IMR-90 (cell line): ENCODE measurements around the gene RBFOX2. TPM values are rescaled to one million over a fixed set of nuclear protein-coding genes. Genes with fewer than 3 reads are reported as not detected.

ENCODE experiments used
- ATAC-seq: fragments of 200-7000 bp; cut with Tn5 transposase; 2 replicates; pipeline ENCODE4 v1.9.1; 2020; ENCODE audit warnings: low read depth, mild to moderate bottlenecking, moderate library complexity
- BruUV-seq: library from RNA; stranded (reverse); fragments of 400-500 nt; replicated peaks from 2 replicates; lab custom pipeline; 2021; lab: Mats Ljungman, UMichigan
- CTCF ChIA-PET: fragments of 300-600 bp; formaldehyde crosslinking; extraction: SDS; loops from one replicate; lab custom pipeline; 2021; ENCODE audit warnings: antibody characterized with exemption; lab: Yijun Ruan, JAX
- POLR2A ChIA-PET: fragments of 300-600 bp; sonication (Branson Sonifier 250); formaldehyde crosslinking; loops from one replicate; lab custom pipeline; 2022; ENCODE audit warnings: antibody characterized with exemption; ENCODE audit not compliant: unreplicated experiment; lab: Charles Lee
- DNase-seq: peaks from one replicate; pipeline ENCODE4 v3.0.0; 2013
- H2AFZ ChIP-seq: replicated peaks from 2 replicates; pipeline ENCODE3; 2013; ENCODE audit warnings: low read length, mild to moderate bottlenecking; ENCODE audit not compliant: poor library complexity
- H2AK5ac ChIP-seq: 2 replicates; pipeline ENCODE4 v1.6.1; 2013; ENCODE audit warnings: low read depth, low read length, inconsistent platforms
- H2AK9ac ChIP-seq: replicated peaks from 2 replicates; pipeline ENCODE3; 2013; ENCODE audit warnings: mild to moderate bottlenecking, low read depth, low read length, moderate library complexity; ENCODE audit not compliant: poor library complexity
- H2BK120ac ChIP-seq: 2 replicates; pipeline ENCODE4 v1.6.1; 2013; ENCODE audit warnings: low read depth, low read length, inconsistent platforms
- H2BK15ac ChIP-seq: 3 replicates; pipeline ENCODE4 v1.6.1; 2013; ENCODE audit warnings: low read depth, low read length, inconsistent platforms
- H2BK20ac ChIP-seq: 2 replicates; pipeline ENCODE4 v1.6.1; 2013; ENCODE audit warnings: low read depth, mild to moderate bottlenecking, inconsistent platforms, low read length, moderate library complexity
- H2BK5ac ChIP-seq: 2 replicates; pipeline ENCODE4 v1.6.1; 2013; ENCODE audit warnings: mild to moderate bottlenecking, low read depth, low read length, inconsistent platforms; ENCODE audit not compliant: poor library complexity, severe bottlenecking
- H3K14ac ChIP-seq: replicated peaks from 2 replicates; pipeline ENCODE4 v1.6.1; 2013; ENCODE audit warnings: low read depth, low read length, inconsistent platforms
- H3K18ac ChIP-seq: 2 replicates; pipeline ENCODE4 v1.6.1; 2013; ENCODE audit warnings: low read depth, low read length, control low read depth
- H3K23ac ChIP-seq: 2 replicates; pipeline ENCODE4 v1.6.1; 2013; ENCODE audit warnings: low read depth, low read length, inconsistent platforms
- H3K27ac ChIP-seq: 2 replicates; pipeline ENCODE4 v1.5.1; 2013; ENCODE audit warnings: mild to moderate bottlenecking, control low read depth, low read length; ENCODE audit not compliant: insufficient read depth
- H3K27me3 ChIP-seq: 2 replicates; pipeline ENCODE4 v1.6.1; 2013; ENCODE audit warnings: low read length; ENCODE audit not compliant: control insufficient read depth, insufficient read depth
- H3K36me3 ChIP-seq: 2 replicates; pipeline ENCODE4 v1.6.1; 2013; ENCODE audit warnings: low read length, mixed read lengths; ENCODE audit not compliant: control insufficient read depth, insufficient read depth
- H3K4ac ChIP-seq: 2 replicates; pipeline ENCODE4 v1.6.1; 2013; ENCODE audit warnings: low read depth, low read length, inconsistent platforms
- H3K4me1 ChIP-seq: 2 replicates; pipeline ENCODE4 v1.6.1; 2013; ENCODE audit warnings: low read length, mixed read lengths; ENCODE audit not compliant: control insufficient read depth, insufficient read depth
- H3K4me2 ChIP-seq: 2 replicates; pipeline ENCODE4 v1.6.1; 2013; ENCODE audit warnings: low read depth, mild to moderate bottlenecking, control low read depth, low read length, moderate library complexity
- H3K4me3 ChIP-seq: 2 replicates; pipeline ENCODE4 v1.5.1; 2013; ENCODE audit warnings: low read depth, mild to moderate bottlenecking, control low read depth, low read length, moderate library complexity; ENCODE audit not compliant: insufficient read depth
- H3K56ac ChIP-seq: 2 replicates; pipeline ENCODE4 v1.6.1; 2013; ENCODE audit warnings: low read length, inconsistent platforms; ENCODE audit not compliant: insufficient read depth; ENCODE audit errors: extremely low read depth
- H3K79me1 ChIP-seq, 2 experiments: 2 replicates each; pipeline ENCODE4 v1.6.1; 2013; ENCODE audit warnings: low read length in 2 of 2, inconsistent platforms in 1 of 2, low read depth in 1 of 2
- H3K9ac ChIP-seq: 2 replicates; pipeline ENCODE4 v1.6.1; 2013; ENCODE audit warnings: low read depth, low read length, control low read depth
- H3K9me1 ChIP-seq: 2 replicates; pipeline ENCODE4 v1.6.1; 2013; ENCODE audit warnings: low read length, inconsistent platforms; ENCODE audit not compliant: insufficient read depth
- H3K9me3 ChIP-seq: 2 replicates; pipeline ENCODE4 v1.6.1; 2013; ENCODE audit warnings: low read length; ENCODE audit not compliant: control insufficient read depth, insufficient read depth
- H4K20me1 ChIP-seq: 2 replicates; pipeline ENCODE4 v1.6.1; 2013; ENCODE audit warnings: low read length, inconsistent platforms; ENCODE audit not compliant: insufficient read depth
- H4K5ac ChIP-seq: 2 replicates; pipeline ENCODE4 v1.6.1; 2013; ENCODE audit warnings: mild to moderate bottlenecking, low read depth, low read length, control low read depth
- H4K8ac ChIP-seq, 2 experiments: 2 replicates each; pipeline ENCODE4 v1.6.1; 2013; ENCODE audit warnings: low read depth in 2 of 2, low read length in 2 of 2, control low read depth in 1 of 2, inconsistent platforms in 1 of 2
- H4K91ac ChIP-seq: 2 replicates; pipeline ENCODE4 v1.6.1; 2013; ENCODE audit warnings: low read depth, low read length, inconsistent platforms; ENCODE audit not compliant: insufficient read depth
- MXI1 ChIP-seq: IDR thresholded peaks from 2 replicates; pipeline ENCODE4 v1.6.1; 2012; ENCODE audit warnings: low read depth, mild to moderate bottlenecking, low read length, moderate library complexity, borderline replicate concordance
- RAD21 ChIP-seq: IDR thresholded peaks from 2 replicates; pipeline ENCODE4 v1.6.1; 2012; ENCODE audit warnings: low read length, improper control_type of control experiment
- WGBS, 2 experiments: methylation state at CpG; one replicate each; pipeline versions ENCODE4 v1.1.5 to v1.1.7; 2013; ENCODE audit warnings: missing lambda C conversion rate in 2 of 2; ENCODE audit not compliant: insufficient read length in 1 of 2; ENCODE audit errors: extremely low coverage in 2 of 2; 5-methylcytosine and 5-hydroxymethylcytosine counted together
- dilution Hi-C: fragments of 300-500 bp; cut with HindIII; formaldehyde crosslinking; loops from one replicate; pipeline ENCODE4 v1.14.3; 2018; ENCODE audit warnings: low sequenced_read_pairs; ENCODE audit not compliant: unreplicated experiment
- in situ Hi-C: fragments of 300-500 bp; cut with MboI; formaldehyde crosslinking; loops from 3 replicates; pipeline ENCODE4 v1.14.3; 2019; ENCODE audit warnings: low sequenced_read_pairs, inconsistent platforms, mixed read lengths
- intact Hi-C: fragments of 100-400 bp; cut with micrococcal nuclease; formaldehyde crosslinking; loops from 2 replicates; pipeline ENCODE4 v1.10.0; 2022
- polyA plus RNA-seq, 3 experiments: library from polyadenylated mRNA; depleted of rRNA; stranded (reverse); fragments of >200 nt; gene quantifications; 2 replicates each; pipeline ENCODE4 v1.2.3, GENCODE V29; 2012; ENCODE audit warnings: low replicate concordance in 1 of 3
- total RNA-seq: library from RNA; depleted of rRNA; stranded (reverse); fragments of >200 nt; gene quantifications from 2 replicates; pipeline ENCODE4 v1.2.3, GENCODE V29; 2012

The RBFOX2 gene
- total and polyA plus RNA-seq, 2 of the 4 experiments (the other 2 are of a cell fraction) = 146 to 178 TPM

DNA sequence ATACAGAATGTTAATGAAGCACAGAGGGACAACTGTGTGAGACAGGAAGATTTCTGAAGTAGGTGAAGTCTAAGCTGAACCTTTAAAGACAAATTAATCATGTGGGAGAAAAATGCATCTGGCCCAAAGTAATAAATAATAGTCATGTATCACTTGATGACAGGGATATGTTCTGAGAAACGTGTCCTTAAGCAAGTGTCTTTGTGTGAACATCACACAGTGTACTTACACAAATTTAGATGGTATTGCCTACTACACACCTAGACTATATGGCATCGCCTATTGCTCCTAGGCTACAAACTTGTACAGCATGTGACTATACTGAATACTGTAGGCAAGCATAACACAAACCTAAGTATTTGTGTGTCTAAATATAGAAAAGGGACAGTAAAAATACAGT, 198.3 kb downstream of the RBFOX2 start:
- Histone ChIP-seq H3K27me3 (no peaks in the 10 kb centered on the region), H3K9me3 (no peaks in the 10 kb centered on the region), H3K4me1 (peaks cover 9% of the 10 kb centered on the region), H3K18ac (no peak overlapping the region), H4K5ac (no peak overlapping the region), H4K20me1 (peaks cover 71% of the 10 kb centered on the region), H3K4ac (no peak overlapping the region), H3K4me3 (no peak overlapping the region), H2AFZ (no peak overlapping the region), H2BK15ac (no peak overlapping the region), H2AK5ac (no peak overlapping the region), H3K79me1 (peaks cover 14 to 73% of the 10 kb centered on the region in 2 experiments; a peak in 3 of 4 replicates), H3K27ac (no peak overlapping the region), H2BK5ac (no peak overlapping the region), H4K8ac (no peak overlapping the region), H2BK120ac (no peak overlapping the region), H3K56ac (no peak overlapping the region), H2BK20ac (no peak overlapping the region), H3K9ac (no peak overlapping the region), H3K9me1 (peaks cover 11% of the 10 kb centered on the region; the same call in 1 of the 2 replicates), H2AK9ac (no peak overlapping the region), H3K14ac (0 out of 2 replicates have a peak overlapping the region, but pooled peaks have one; percentile 12), H3K36me3 (peaks cover 4% of the 10 kb centered on the region), H4K91ac (no peak overlapping the region), H3K23ac (no peak overlapping the region; the same call in 1 of the 2 replicates), H3K4me2 (no peak overlapping the region)
- CTCF ChIA-PET = no interaction called here
- no peak for TF ChIP-seq RAD21
- no peak for TF ChIP-seq MXI1
- in situ Hi-C loops = loop anchor here (10.0 kb wide), 2 partner anchors 196 to 396 kb away; no protein-coding TSS in a partner anchor
- ATAC-seq = no peak
- intact Hi-C loops = no loop called here
- BruUV-seq = no TSS peak
- POLR2A ChIA-PET = no interaction called here
- no peak for DNase-seq
- no CpG with 5 or more reads among the region's 2 CpGs for WGBS, 2 experiments
- dilution Hi-C loops = no loop called here
